NB4 (cell line): ENCODE results near the gene NRBP1.

Experiments
- CTCF ChIP-seq: IDR thresholded peaks from one replicate; pipeline ENCODE4 v1.5.1; 2012; ENCODE audit warnings: low read depth, low read length
- MAX ChIP-seq: IDR thresholded peaks from 2 replicates; pipeline ENCODE4 v1.6.1; 2011; ENCODE audit warnings: low read depth, low read length
- POLR2A ChIP-seq: IDR thresholded peaks from 2 replicates; pipeline ENCODE4 v1.6.1; 2011; ENCODE audit warnings: mild to moderate bottlenecking; ENCODE audit not compliant: insufficient read length; ENCODE audit errors: extremely low read depth

GRCh38 chr2:27441226-27441926, 12.9 kb downstream of the NRBP1 start:
- TF ChIP-seq CTCF (no peak), MAX (no peak), POLR2A (no peak)
